MM.1S (cell line): ENCODE measurements around the gene DMTF1.

Experiments used
- DNase-seq: peaks from one replicate; pipeline ENCODE4 v3.0.0-alpha.2; 2015
- H2AFZ ChIP-seq: fragments of 300-600 bp; sonication (generic); 2 replicates; pipeline ENCODE4 v1.6.0; 2016; ENCODE audit warnings: antibody characterized with exemption, low read length
- H3F3A ChIP-seq: fragments of 300-600 bp; sonication (generic); 2 replicates; pipeline ENCODE4 v1.6.1; 2016; ENCODE audit warnings: mild to moderate bottlenecking, antibody characterized with exemption, low read length, moderate library complexity, mixed read lengths; ENCODE audit not compliant: insufficient read depth
- H3K27ac ChIP-seq: fragments of 300-600 bp; sonication (generic); 2 replicates; pipeline ENCODE4 v1.5.1; 2016; ENCODE audit warnings: mild to moderate bottlenecking, low read length
- H3K27me3 ChIP-seq: fragments of 300-600 bp; sonication (generic); replicated peaks from 2 replicates; pipeline ENCODE4 v1.6.0; 2016; ENCODE audit warnings: low read length; ENCODE audit not compliant: insufficient read depth
- H3K36me3 ChIP-seq: fragments of 300-600 bp; sonication (generic); replicated peaks from 2 replicates; pipeline ENCODE4 v1.6.1; 2016; ENCODE audit warnings: mild to moderate bottlenecking, low read length, mixed read lengths; ENCODE audit not compliant: insufficient read depth
- H3K4me1 ChIP-seq: fragments of 300-600 bp; sonication (generic); 2 replicates; pipeline ENCODE4 v1.6.1; 2016; ENCODE audit warnings: low read length, mixed read lengths
- H3K4me2 ChIP-seq: fragments of 300-600 bp; sonication (generic); 2 replicates; pipeline ENCODE4 v1.6.0; 2016; ENCODE audit warnings: low read depth, low read length
- H3K4me3 ChIP-seq: fragments of 300-600 bp; sonication (generic); 2 replicates; pipeline ENCODE4 v1.5.1; 2016; ENCODE audit warnings: low read length, mixed read lengths
- H3K79me2 ChIP-seq: fragments of 300-600 bp; sonication (generic); 2 replicates; pipeline ENCODE4 v1.6.1; 2016; ENCODE audit warnings: mixed run types, low read length, mixed read lengths
- H3K9ac ChIP-seq: fragments of 300-600 bp; sonication (generic); 2 replicates; pipeline ENCODE4 v1.6.1; 2016; ENCODE audit warnings: low read length, mixed read lengths
- H3K9me2 ChIP-seq: fragments of 300-600 bp; sonication (generic); replicated peaks from 2 replicates; pipeline ENCODE4 v1.6.1; 2016; ENCODE audit warnings: mild to moderate bottlenecking, low read length, mixed read lengths; ENCODE audit not compliant: insufficient read depth
- H3K9me3 ChIP-seq: fragments of 300-600 bp; sonication (generic); replicated peaks from 2 replicates; pipeline ENCODE4 v1.6.1; 2016; ENCODE audit warnings: mild to moderate bottlenecking, low read length, mixed read lengths; ENCODE audit not compliant: insufficient read depth
- H4K20me1 ChIP-seq: fragments of 300-600 bp; sonication (generic); 2 replicates; pipeline ENCODE4 v1.6.1; 2016; ENCODE audit warnings: mild to moderate bottlenecking, low read length, moderate library complexity, mixed read lengths; ENCODE audit not compliant: insufficient read depth
- EZH2 ChIP-seq: fragments of 300-600 bp; sonication (generic); optimal IDR thresholded peaks from 2 replicates; pipeline ENCODE3; 2017; ENCODE audit warnings: low read depth, mild to moderate bottlenecking, antibody characterized with exemption, low read length, mixed read lengths
- EZH2phosphoT487 ChIP-seq: fragments of 300-600 bp; sonication (generic); IDR thresholded peaks from 2 replicates; pipeline ENCODE4 v1.6.1; 2018; ENCODE audit warnings: antibody characterized with exemption, low read length
- TF ChIP-seq, protein P1 (sequence below): fragments of 300-600 bp; sonication (generic); IDR thresholded peaks from 2 replicates; pipeline ENCODE4 v1.5.1; 2016; ENCODE audit warnings: antibody characterized with exemption, low read length, mixed read lengths

Gene DMTF1, protein sequence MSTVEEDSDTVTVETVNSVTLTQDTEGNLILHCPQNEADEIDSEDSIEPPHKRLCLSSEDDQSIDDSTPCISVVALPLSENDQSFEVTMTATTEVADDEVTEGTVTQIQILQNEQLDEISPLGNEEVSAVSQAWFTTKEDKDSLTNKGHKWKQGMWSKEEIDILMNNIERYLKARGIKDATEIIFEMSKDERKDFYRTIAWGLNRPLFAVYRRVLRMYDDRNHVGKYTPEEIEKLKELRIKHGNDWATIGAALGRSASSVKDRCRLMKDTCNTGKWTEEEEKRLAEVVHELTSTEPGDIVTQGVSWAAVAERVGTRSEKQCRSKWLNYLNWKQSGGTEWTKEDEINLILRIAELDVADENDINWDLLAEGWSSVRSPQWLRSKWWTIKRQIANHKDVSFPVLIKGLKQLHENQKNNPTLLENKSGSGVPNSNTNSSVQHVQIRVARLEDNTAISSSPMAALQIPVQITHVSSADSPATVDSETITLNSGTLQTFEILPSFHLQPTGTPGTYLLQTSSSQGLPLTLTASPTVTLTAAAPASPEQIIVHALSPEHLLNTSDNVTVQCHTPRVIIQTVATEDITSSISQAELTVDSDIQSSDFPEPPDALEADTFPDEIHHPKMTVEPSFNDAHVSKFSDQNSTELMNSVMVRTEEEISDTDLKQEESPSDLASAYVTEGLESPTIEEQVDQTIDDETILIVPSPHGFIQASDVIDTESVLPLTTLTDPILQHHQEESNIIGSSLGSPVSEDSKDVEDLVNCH

DNA sequence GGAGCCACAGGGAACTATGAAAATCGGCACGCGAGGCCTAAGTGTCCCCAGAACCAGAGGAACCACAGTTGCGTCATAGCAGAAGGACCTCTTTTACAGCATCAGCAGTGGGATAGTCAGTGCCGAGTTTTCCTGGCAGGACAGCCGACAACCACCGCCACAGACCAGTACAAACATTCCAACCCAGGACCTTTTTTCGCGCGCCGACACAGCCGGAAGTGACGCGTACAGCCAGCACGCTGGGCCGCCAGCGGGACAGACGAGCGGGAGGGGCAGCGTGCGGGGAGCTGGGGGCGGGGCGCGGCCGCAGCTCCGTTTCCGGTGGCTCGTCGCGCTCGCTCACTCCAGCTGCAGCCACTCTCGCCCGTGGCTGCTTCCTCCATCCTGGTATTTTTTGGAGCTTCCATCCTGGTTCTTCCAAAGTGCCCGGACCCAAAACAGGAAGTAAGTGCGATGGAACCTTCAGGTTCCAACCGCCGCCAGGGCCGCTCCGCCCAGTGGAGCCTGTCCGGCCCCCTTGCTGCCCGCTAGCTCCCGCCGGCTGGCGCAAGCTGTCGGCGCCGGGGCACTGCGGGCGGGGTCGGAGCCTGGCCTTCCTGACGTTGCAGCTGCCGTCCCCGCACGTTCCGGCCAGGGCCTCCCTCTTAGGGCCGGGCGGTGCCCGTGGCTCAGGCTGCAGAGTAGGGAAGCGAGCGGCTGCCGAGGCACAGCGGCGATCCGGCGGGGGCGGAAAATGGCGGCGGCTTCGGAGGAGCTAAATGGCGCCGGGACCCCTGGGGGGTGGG is at the start of gene DMTF1:
DMTF1 (plus strand) TSS at position 342 of the 785 bp plus-strand sequence. CDS start 12,489 bp downstream, outside the sequence.
- Histone ChIP-seq H3K27me3 (no peaks in the 10 kb centered on the region), H3K79me2 (peaks cover 46% of the 10 kb centered on the region), H3K36me3 (no peaks in the 10 kb centered on the region), H3K9me3 (no peaks in the 10 kb centered on the region), H3K4me3 (peak within 1 kb of the TSS; percentile 66), H4K20me1 (peaks cover 10% of the 10 kb centered on the region; the same call in 1 of the 2 replicates), H3K4me2 (peak within 1 kb of the TSS; percentile 92), H3F3A (0 out of 2 replicates have a peak, but pooled peaks cover 10% of the 10 kb centered on the region), H3K27ac (peak within 1 kb of the TSS; percentile 85), H3K9me2 (no peaks in the 10 kb centered on the region), H2AFZ (peak within 1 kb of the TSS; percentile 59), H3K9ac (peak within 1 kb of the TSS; percentile 77), H3K4me1 (peaks cover 17% of the 10 kb centered on the region; the same call in 1 of the 2 replicates)
- peak; percentile 93 for DNase-seq
- TF ChIP-seq EZH2phosphoT487: no peak
- TF ChIP-seq, protein P1, sequence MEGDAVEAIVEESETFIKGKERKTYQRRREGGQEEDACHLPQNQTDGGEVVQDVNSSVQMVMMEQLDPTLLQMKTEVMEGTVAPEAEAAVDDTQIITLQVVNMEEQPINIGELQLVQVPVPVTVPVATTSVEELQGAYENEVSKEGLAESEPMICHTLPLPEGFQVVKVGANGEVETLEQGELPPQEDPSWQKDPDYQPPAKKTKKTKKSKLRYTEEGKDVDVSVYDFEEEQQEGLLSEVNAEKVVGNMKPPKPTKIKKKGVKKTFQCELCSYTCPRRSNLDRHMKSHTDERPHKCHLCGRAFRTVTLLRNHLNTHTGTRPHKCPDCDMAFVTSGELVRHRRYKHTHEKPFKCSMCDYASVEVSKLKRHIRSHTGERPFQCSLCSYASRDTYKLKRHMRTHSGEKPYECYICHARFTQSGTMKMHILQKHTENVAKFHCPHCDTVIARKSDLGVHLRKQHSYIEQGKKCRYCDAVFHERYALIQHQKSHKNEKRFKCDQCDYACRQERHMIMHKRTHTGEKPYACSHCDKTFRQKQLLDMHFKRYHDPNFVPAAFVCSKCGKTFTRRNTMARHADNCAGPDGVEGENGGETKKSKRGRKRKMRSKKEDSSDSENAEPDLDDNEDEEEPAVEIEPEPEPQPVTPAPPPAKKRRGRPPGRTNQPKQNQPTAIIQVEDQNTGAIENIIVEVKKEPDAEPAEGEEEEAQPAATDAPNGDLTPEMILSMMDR: no peak
- no peak for TF ChIP-seq EZH2

DNA sequence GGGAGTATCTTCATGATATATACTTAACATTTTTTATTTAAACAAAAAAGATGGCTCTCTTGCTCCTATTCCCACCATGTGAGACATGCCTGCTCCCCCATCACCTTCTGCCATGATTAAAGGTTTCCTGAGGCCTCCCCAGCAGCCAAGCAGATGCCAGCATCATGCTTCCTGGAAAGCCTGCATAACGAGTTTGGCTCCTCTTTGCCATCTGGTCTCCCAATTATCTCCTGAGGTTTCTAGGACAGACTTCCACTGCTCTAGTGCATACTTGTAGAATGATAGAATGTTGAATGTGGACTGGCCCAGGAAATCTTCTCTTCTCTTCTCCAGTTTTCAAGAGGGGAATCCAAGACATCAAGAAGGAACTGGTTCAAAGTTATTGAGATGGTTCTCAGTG is 46.9 kb upstream of the DMTF1 start:
- H3K4me3 ChIP-seq: no peak overlapping the region
- no peak for TF ChIP-seq EZH2phosphoT487
- TF ChIP-seq, protein P1: no peak
- no peak for TF ChIP-seq EZH2
- H4K20me1 ChIP-seq: no peaks in the 10 kb centered on the region

DNA sequence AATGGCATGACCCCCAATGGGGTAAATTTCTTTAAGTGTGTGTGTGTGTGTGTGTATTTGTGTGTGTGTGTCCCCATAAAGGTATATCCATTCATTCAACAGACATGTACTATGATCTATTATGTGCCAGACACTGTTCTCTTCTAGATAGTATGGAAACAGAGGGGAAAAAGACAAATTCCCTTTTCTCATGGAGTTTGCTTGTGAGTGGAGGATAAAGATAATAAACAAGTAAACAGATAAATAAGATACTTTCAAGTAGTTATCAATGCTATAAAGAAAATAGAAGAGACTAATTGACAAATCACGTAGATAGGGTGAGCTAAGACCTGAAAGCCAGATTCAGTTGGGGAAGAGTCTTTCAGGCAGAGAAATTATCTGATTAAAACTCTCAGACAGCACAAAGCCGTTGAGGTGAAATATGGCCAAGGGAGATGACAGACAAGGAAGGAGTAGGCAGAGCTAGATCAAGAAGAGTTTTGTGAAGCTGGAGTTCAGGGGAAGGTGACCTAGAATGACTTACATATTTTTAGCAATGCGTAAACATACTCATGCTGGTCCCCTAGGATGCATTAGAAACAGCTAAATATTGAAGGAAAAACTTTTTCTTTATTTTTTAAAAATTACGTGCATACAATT is 45.2 kb upstream of the DMTF1 start:
- Histone ChIP-seq H3K9ac (no peak overlapping the region), H2AFZ (no peak overlapping the region), H3K4me1 (no peaks in the 10 kb centered on the region), H3K4me3 (no peak overlapping the region), H3K4me2 (no peak overlapping the region), H4K20me1 (no peaks in the 10 kb centered on the region), H3K9me3 (no peaks in the 10 kb centered on the region), H3K79me2 (no peaks in the 10 kb centered on the region), H3K27me3 (no peaks in the 10 kb centered on the region), H3K27ac (no peak overlapping the region), H3K9me2 (no peaks in the 10 kb centered on the region), H3K36me3 (no peaks in the 10 kb centered on the region), H3F3A (no peaks in the 10 kb centered on the region)
- TF ChIP-seq, protein P1: no peak
- TF ChIP-seq EZH2phosphoT487 (no peak), EZH2 (no peak)
- no peak for DNase-seq

More for the DNA sequence above, 46.9 kb upstream of the DMTF1 start:
- Histone ChIP-seq H3K4me2 (no peak overlapping the region), H3K9me3 (no peaks in the 10 kb centered on the region), H3K9me2 (no peaks in the 10 kb centered on the region), H3K27ac (no peak overlapping the region), H3K79me2 (no peaks in the 10 kb centered on the region), H3K4me1 (no peaks in the 10 kb centered on the region), H2AFZ (no peak overlapping the region), H3K9ac (no peak overlapping the region), H3K36me3 (no peaks in the 10 kb centered on the region), H3K27me3 (no peaks in the 10 kb centered on the region), H3F3A (no peaks in the 10 kb centered on the region)
- DNase-seq: no peak
